ENCODE data around the gene LY6G6D.

DNA sequence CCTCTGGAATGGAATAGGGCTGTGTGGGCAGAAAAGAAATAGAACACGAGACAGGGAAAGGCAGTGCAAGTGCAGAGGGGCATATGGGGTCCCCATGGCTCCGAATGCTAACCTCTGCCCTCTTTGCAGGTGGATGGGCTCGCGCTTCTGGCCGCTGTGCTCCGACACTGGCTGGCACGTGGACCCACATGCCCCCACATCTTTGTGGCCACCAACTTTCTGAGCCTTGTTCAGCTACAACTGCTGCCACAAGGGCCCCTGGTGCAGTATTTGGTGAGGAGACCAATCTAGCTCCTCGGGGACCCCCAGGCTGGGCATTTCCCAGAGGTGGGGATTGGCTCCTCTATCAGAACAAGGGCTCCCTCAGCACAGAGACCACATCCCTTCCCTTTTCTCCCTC lies 46.2 kb downstream of the LY6G6D start:
- no peak for TF ChIP-seq EZH2 (IDR thresholded peaks at IDR 0.05; ENCODE audit: borderline replicate concordance, low read length)
- TF ChIP-seq, protein P1, sequence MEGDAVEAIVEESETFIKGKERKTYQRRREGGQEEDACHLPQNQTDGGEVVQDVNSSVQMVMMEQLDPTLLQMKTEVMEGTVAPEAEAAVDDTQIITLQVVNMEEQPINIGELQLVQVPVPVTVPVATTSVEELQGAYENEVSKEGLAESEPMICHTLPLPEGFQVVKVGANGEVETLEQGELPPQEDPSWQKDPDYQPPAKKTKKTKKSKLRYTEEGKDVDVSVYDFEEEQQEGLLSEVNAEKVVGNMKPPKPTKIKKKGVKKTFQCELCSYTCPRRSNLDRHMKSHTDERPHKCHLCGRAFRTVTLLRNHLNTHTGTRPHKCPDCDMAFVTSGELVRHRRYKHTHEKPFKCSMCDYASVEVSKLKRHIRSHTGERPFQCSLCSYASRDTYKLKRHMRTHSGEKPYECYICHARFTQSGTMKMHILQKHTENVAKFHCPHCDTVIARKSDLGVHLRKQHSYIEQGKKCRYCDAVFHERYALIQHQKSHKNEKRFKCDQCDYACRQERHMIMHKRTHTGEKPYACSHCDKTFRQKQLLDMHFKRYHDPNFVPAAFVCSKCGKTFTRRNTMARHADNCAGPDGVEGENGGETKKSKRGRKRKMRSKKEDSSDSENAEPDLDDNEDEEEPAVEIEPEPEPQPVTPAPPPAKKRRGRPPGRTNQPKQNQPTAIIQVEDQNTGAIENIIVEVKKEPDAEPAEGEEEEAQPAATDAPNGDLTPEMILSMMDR (IDR thresholded peaks at IDR 0.05; ENCODE audit: low read length): no peak

All from OCI-LY1 (cell line).